ENCODE results near the gene METRN. TPM values are rescaled to one million over a fixed set of nuclear protein-coding genes. Genes with fewer than 3 reads are reported as not detected.

The METRN gene
- total RNA-seq, 1 experiment from 2014 or later = 119 TPM

- DNase-seq (ENCODE audit: low read depth) = no peak
Measured at GRCh38 chr16:677316-678190, 37.4 kb upstream of the METRN start.

- DNase-seq (ENCODE audit: low read depth) = no peak
Measured at GRCh38 chr16:678209-678857, 36.6 kb upstream of the METRN start.

GRCh38 chr16:678858-679813 lies 35.8 kb upstream of the METRN start:
- peak; percentile 50 for DNase-seq (ENCODE audit: low read depth)

GRCh38 chr16:679814-680624 lies 34.9 kb upstream of the METRN start, which contains the start of gene STUB1:
STUB1 (plus strand) TSS chr16:680410; CDS start chr16:680526, 116 bp downstream.
- peak; percentile 68 for DNase-seq (ENCODE audit: low read depth)

GRCh38 chr16:680625-680945 lies 34.3 kb upstream of the METRN start:
- DNase-seq (ENCODE audit: low read depth) = no peak

GRCh38 chr16:680967-681745 lies 33.8 kb upstream of the METRN start:
- DNase-seq (ENCODE audit: low read depth) = peak; percentile 37

GRCh38 chr16:681746-682427 lies 33.0 kb upstream of the METRN start:
- DNase-seq (ENCODE audit: low read depth) = peak; percentile 32

- DNase-seq (ENCODE audit: low read depth) = no peak
Measured at GRCh38 chr16:682493-683395, 32.2 kb upstream of the METRN start.

GRCh38 chr16:683396-684070 lies 31.4 kb upstream of the METRN start:
- no peak for DNase-seq (ENCODE audit: low read depth)

GRCh38 chr16:684071-684794 lies 30.7 kb upstream of the METRN start, which contains the start of gene JMJD8:
JMJD8 (minus strand) TSS chr16:684334; CDS start chr16:684319, 15 bp downstream.
- peak; percentile 84 for DNase-seq (ENCODE audit: low read depth)

- DNase-seq (ENCODE audit: low read depth) = no peak
Measured at GRCh38 chr16:684961-685696, 29.8 kb upstream of the METRN start.

- peak; percentile 41 for DNase-seq (ENCODE audit: low read depth)
Measured at GRCh38 chr16:685967-686366, 29.0 kb upstream of the METRN start.

GRCh38 chr16:686459-687260 lies 28.3 kb upstream of the METRN start:
- DNase-seq (ENCODE audit: low read depth) = no peak

- no peak for DNase-seq (ENCODE audit: low read depth)
Measured at GRCh38 chr16:687499-687898, 27.4 kb upstream of the METRN start.

GRCh38 chr16:689175-689897 lies 25.6 kb upstream of the METRN start:
- DNase-seq (ENCODE audit: low read depth) = no peak
